ENCODE data around the gene BHLHE40. TPM values are rescaled to one million over a fixed set of nuclear protein-coding genes. Genes with fewer than 3 reads are reported as not detected.

The BHLHE40 gene
- total and polyA plus RNA-seq, 2 of the 8 experiments (the other 6 are each of a cell fraction or from before 2014, with no cell fraction given) = 1.5 to 2.2 TPM

DNA sequence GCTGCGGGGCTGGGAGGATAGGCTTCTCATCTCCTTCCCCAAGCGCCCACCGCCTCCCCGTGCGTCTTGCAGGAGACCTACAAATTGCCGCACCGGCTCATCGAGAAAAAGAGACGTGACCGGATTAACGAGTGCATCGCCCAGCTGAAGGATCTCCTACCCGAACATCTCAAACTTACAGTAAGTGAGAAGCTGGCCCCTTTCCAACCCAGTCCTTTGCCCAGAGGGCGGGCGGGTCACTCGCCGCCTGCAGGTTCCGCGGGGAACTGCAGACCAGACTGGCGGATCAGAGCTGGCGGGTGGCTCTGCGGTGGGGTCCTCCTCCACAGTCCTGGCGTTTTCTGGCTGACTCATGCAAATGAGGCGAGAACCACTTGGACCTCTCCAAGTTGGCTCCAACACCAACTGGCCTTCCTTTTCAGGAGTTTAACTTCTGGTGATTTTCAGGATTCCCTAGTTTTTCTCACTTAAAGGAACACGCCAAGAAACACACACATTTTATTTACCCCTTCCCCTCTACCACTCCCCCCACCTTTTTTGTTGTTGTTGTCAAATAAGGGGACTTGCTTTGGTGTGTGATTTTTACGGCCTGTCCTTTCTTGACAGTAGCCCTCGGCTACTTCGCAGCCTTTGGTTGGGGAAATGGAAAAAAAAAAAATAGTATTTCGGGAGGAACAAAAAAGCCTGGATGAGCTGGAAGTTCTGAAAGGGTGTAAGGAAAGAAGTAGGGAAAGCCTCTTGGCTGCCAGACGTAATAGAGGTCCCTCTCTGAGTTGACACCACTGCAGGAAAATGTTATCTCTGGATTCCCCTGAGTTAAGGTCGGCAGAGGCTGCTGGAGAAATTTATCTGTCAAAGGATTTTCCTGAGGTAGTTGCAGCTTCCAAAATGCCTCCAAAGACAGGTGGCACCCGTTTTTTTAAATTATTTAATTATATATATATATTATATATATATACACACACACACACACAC is 1.3 kb downstream of the BHLHE40 start:
- WGBS, 2 experiments (ENCODE audit: extremely low coverage in 1 of 2, insufficient coverage in 1 of 2, insufficient read length in 1 of 2, insufficient replicate concordance in 2 of 2, low coverage in 1 of 2, low lambda C conversion rate in 2 of 2, missing lambda C conversion rate in 1 of 2) = 24% methylated on average over 30 of the region's 32 CpGs; no CpG with 5 or more reads in 1 of the 2 experiments
- H2BK20ac ChIP-seq (ENCODE audit: low read length) = no peak overlapping the region
- H3K79me1 ChIP-seq (ENCODE audit: low read depth, low read length) = no peaks in the 10 kb centered on the region
- no peak overlapping the region for H2BK120ac ChIP-seq (replicated peaks; ENCODE audit: low read depth, low read length)
- H3K9ac ChIP-seq (replicated peaks in 1 of 4; ENCODE audit: extremely low read depth in 1 of 4, low read depth in 3 of 4, low read length in 3 of 4) = no peak overlapping the region
- peak in 1 of 2 experiments; percentile 98 for DNase-seq (ENCODE audit: low read depth in 1 of 2, low spot score in 2 of 2)
- peak overlapping the region; percentile 100 for H3K4me2 ChIP-seq (ENCODE audit: insufficient read depth in 1 of 2, low read depth in 2 of 2, low read length in 2 of 2)
- H3K79me2 ChIP-seq (ENCODE audit: control insufficient read depth in 1 of 2, insufficient read depth in 2 of 2, low read length in 2 of 2) = no peaks in the 10 kb centered on the region
- no peak overlapping the region for H2BK12ac ChIP-seq (ENCODE audit: low read depth, low read length)
- FAIRE-seq = no peak
- H3K4me1 ChIP-seq (replicated peaks in 1 of 4; ENCODE audit: control insufficient read depth in 3 of 4, insufficient read depth in 4 of 4, low read length in 3 of 4) = peaks cover 2 to 8% (median 4%) of the 10 kb centered on the region in 4 experiments; a peak in 5 of 7 replicates
- ChIA-PET POLR2A (ENCODE audit: partially characterized antibody) (interaction anchor here (0.8 to 1.2 kb wide), 3 partner anchors 8 to 486 kb away, joined by 3 to 4 read pairs (median 3); no protein-coding TSS in a partner anchor), CTCF (ENCODE audit: partially characterized antibody) (interaction anchor here (0.8 to 6.4 kb wide), 31 partner anchors 8 to 645 kb away, joined by 3 to 59 read pairs (median 4); no protein-coding TSS in a partner anchor)
- H3K18ac ChIP-seq (ENCODE audit: extremely low read depth, low read length) = no peak overlapping the region
- H3K9me3 ChIP-seq (ENCODE audit: insufficient read depth in 2 of 2, low read depth in 1 of 2, low read length in 1 of 2) = no peaks in the 10 kb centered on the region
- H4K91ac ChIP-seq (replicated peaks; ENCODE audit: insufficient read length, low read length) = no peak overlapping the region
- peak overlapping the region; percentile 60 to 75 (median 73) for H3K4me3 ChIP-seq (ENCODE audit: extremely low read depth in 1 of 4, insufficient read depth in 2 of 4, low read depth in 3 of 4, low read length in 4 of 4)
- no peak overlapping the region for H3K14ac ChIP-seq (ENCODE audit: insufficient read length)
- no peak overlapping the region for H3K4ac ChIP-seq (replicated peaks; ENCODE audit: insufficient read length, low read depth, low read length)
- no peak overlapping the region for H4K5ac ChIP-seq (ENCODE audit: insufficient read length, low read depth, low read length)
- no peak overlapping the region for H2AK5ac ChIP-seq (ENCODE audit: low read depth, low read length)
- no peak overlapping the region for H3K23ac ChIP-seq (ENCODE audit: insufficient read length)
- peaks cover 4 to 36% (median 24%) of the 10 kb centered on the region in 4 experiments for H3K27me3 ChIP-seq (replicated peaks in 1 of 4; ENCODE audit: control insufficient read depth in 3 of 4, extremely low read depth in 1 of 4, insufficient read depth in 3 of 4, low read length in 3 of 4)
- no peak overlapping the region for H2BK15ac ChIP-seq (ENCODE audit: low read length)
- no peak overlapping the region for H4K8ac ChIP-seq (ENCODE audit: extremely low read depth, insufficient read depth, low read length)
- peak overlapping the region; percentile 36; the same call in 1 of the 2 replicates for H2AFZ ChIP-seq (ENCODE audit: low read length)
- no peak overlapping the region for H2BK5ac ChIP-seq (ENCODE audit: low read depth, low read length)
- peaks cover 22% of the 10 kb centered on the region for H3K23me2 ChIP-seq (ENCODE audit: low read depth, low read length)
- H4K20me1 ChIP-seq (replicated peaks in 1 of 2; ENCODE audit: control insufficient read depth in 1 of 2, insufficient read depth in 2 of 2, low read length in 2 of 2) = no peaks in the 10 kb centered on the region
- H3K27ac ChIP-seq (ENCODE audit: low read depth, low read length) = no peak overlapping the region
- H3K56ac ChIP-seq (replicated peaks; ENCODE audit: insufficient read length, low read depth, low read length) = no peak overlapping the region
- no peaks in the 10 kb centered on the region for H3K36me3 ChIP-seq (ENCODE audit: control insufficient read depth in 2 of 4, insufficient read depth in 4 of 4, low read length in 3 of 4)
- TF ChIP-seq TEAD4 (IDR thresholded peaks at IDR 0.05; ENCODE audit: low read depth, low read length) (no peak), KDM1A (IDR thresholded peaks at IDR 0.05; ENCODE audit: borderline replicate concordance, low read length) (peak; percentile 91; the same call in 1 of the 2 replicates), BRCA1 (IDR thresholded peaks at IDR 0.05; ENCODE audit: low read depth, low read length) (no peak), HDAC2 (IDR thresholded peaks at IDR 0.05; ENCODE audit: borderline replicate concordance in 1 of 2, low read depth in 2 of 2, low read length in 2 of 2) (peak; percentile 25 to 85; a peak in 2 of 4 replicates), POLR2A (IDR thresholded peaks at IDR 0.05; ENCODE audit: control extremely low read depth in 1 of 2, low read depth in 2 of 2, low read length in 2 of 2) (peak in 1 of 2 experiments; percentile 38; a peak in 1 of 3 replicates), NANOG (IDR thresholded peaks at IDR 0.05; ENCODE audit: insufficient read depth, low read depth, low read length, poor library complexity, severe bottlenecking) (no peak), EGR1 (IDR thresholded peaks at IDR 0.05; ENCODE audit: borderline replicate concordance, low read depth, low read length) (no peak), JUND (IDR thresholded peaks at IDR 0.05; ENCODE audit: low read length) (peak; percentile 65; the same call in 1 of the 2 replicates), MAFK (IDR thresholded peaks at IDR 0.05; ENCODE audit: low read depth, low read length) (peak; percentile 42; the same call in 1 of the 2 replicates), CREB1 (IDR thresholded peaks at IDR 0.05) (0 out of 2 replicates have a peak, but pooled peaks have one; percentile 38), PHF8 (conservative IDR thresholded peaks at IDR 0.05; ENCODE audit: low read depth, low read length) (0 out of 2 replicates have a peak, but pooled peaks have one; percentile 3)
